Skin of body (tissue), 2 donors: ENCODE results near the gene MPP3. TPM values are rescaled to one million over a fixed set of nuclear protein-coding genes. Genes with fewer than 3 reads are reported as not detected.
A peak's percentile ranks its signal among the peaks of the same experiment; 100 is the strongest.

ENCODE experiments used
- DNase-seq: peaks from one replicate; lab custom pipeline; 2025; lab: John Stamatoyannopoulos, UW
- total RNA-seq: library from RNA; depleted of rRNA; stranded (reverse); fragments of >200 nt; gene quantifications from one replicate; pipeline ENCODE4 v1.2.3, GENCODE V29; 2014

The MPP3 gene
- total RNA-seq, 1 donor from 2014 or later: 7.7 TPM

GRCh38 chr17:43774304-43775250, 58.4 kb downstream of the MPP3 start:
- no peak for DNase-seq

GRCh38 chr17:43772877-43773648, 59.9 kb downstream of the MPP3 start:
- DNase-seq: no peak

GRCh38 chr17:43771463-43771862, 61.5 kb downstream of the MPP3 start:
- DNase-seq: no peak

GRCh38 chr17:43770957-43771356, 62.0 kb downstream of the MPP3 start:
- no peak for DNase-seq

GRCh38 chr17:43769859-43770258, 63.1 kb downstream of the MPP3 start:
- DNase-seq: no peak

- no peak for DNase-seq
Observed at GRCh38 chr17:43769426-43769825, 63.5 kb downstream of the MPP3 start.

- no peak for DNase-seq
Observed at GRCh38 chr17:43768943-43769342, 64.0 kb downstream of the MPP3 start.

- no peak for DNase-seq
Observed at GRCh38 chr17:43768382-43768781, 64.6 kb downstream of the MPP3 start.

GRCh38 chr17:43767713-43768059, 65.3 kb downstream of the MPP3 start:
- DNase-seq: no peak

- no peak for DNase-seq
Observed at GRCh38 chr17:43767053-43767712, 65.8 kb downstream of the MPP3 start.

- no peak for DNase-seq
Observed at GRCh38 chr17:43766413-43767052, 66.4 kb downstream of the MPP3 start.

GRCh38 chr17:43760254-43760852, 72.6 kb downstream of the MPP3 start:
- DNase-seq: peak; percentile 83

GRCh38 chr17:43759836-43760235, 73.1 kb downstream of the MPP3 start:
- DNase-seq: no peak

- DNase-seq: no peak
Observed at GRCh38 chr17:43758497-43759174, 74.3 kb downstream of the MPP3 start, which contains the start of gene SOST. TSS of gene SOST (minus strand) at chr17:43758791. CDS start at chr17:43758741, 50 bp downstream.

GRCh38 chr17:43758086-43758485, 74.9 kb downstream of the MPP3 start:
- DNase-seq: no peak

- no peak for DNase-seq
Observed at GRCh38 chr17:43757171-43757660, 75.7 kb downstream of the MPP3 start.

GRCh38 chr17:43756201-43756600, 76.7 kb downstream of the MPP3 start:
- no peak for DNase-seq

GRCh38 chr17:43755389-43755875, 77.5 kb downstream of the MPP3 start:
- no peak for DNase-seq

- no peak for DNase-seq
Observed at GRCh38 chr17:43754947-43755346, 78.0 kb downstream of the MPP3 start.
